Measurements from ENCODE around the gene KRTAP4-3.
"Not testable (repeated sequence)": the region's sequence is repeated elsewhere in the genome, so short reads cannot be mapped to it uniquely, and the experiment has no call there.

KRTAP4-3 gene
- total RNA-seq = 0 reads per million in 2 donors

DNA sequence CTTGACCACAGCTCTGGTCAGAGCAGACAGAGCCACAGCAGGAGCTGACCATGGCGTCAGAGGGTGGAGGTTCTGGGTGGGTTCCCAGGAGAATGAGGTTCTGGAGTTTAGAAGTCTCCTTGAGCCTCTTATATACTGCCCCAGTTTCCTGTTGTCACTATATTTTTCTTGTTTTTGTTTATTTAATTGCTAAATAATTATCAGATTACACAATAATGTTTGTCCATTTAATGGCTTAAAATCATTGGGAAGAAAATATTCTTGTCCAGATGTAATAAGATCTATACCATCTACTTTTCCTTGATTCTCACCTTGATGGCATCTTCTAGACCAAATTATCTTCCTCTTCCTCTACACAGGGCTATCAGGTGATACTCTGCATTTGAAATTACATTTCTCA, at the start of gene KRTAP4-3:
TSS of gene KRTAP4-3 (minus strand) at position 101 of the 400 bp plus-strand sequence. CDS start at position 52, 49 bp downstream.
- no peak for DNase-seq

DNA sequence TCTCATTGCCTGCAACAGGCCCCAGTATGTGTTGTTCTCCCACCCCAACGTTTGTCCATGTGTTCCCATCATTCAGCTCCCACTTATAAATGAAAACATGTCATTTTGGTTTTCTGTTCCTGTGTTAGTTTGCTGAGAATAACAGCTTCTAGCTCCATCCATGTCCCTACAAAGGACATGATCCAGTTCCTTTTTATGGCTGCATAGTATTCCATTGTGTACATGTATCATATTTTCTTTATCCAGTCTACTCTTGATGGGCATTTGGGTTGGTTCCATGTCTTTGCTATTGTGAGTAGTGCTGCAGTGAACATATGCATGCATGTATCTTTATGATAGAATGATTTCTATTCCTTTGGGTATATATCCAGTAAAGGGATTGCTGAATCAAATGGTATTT, 47.7 kb upstream of the KRTAP4-3 start:
- no peak for DNase-seq

DNA sequence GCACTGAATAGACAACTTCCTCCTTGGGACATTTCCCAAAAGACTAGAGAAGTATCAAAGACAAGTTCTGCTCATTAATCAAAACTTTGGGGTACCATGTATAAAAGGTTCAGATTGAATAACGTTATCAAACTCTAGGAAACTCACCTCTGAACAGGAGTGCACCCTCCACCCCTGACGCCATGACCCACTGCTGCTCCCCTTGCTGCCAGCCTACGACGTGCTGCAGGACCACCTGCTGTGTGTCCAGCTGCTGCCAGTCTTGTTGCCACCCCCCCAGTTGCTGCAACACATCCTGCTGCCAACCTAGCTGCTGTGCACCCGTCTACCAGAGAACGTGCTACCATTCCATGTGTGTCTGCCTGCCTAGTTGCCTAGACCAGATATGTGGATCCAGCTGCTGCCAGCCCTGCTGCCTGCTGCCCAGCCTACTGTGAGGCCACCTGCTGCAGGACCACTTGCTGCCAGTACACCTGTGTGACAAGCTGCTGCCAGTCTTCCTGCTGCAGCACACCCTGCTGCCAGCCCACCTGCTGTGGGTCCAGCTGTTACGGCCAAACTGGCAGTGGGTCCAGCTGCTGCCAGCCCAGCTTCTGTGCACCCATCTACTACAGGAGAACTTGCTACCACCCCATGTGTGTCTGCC, 44.6 kb upstream of the KRTAP4-3 start:
- no peak for DNase-seq

DNA sequence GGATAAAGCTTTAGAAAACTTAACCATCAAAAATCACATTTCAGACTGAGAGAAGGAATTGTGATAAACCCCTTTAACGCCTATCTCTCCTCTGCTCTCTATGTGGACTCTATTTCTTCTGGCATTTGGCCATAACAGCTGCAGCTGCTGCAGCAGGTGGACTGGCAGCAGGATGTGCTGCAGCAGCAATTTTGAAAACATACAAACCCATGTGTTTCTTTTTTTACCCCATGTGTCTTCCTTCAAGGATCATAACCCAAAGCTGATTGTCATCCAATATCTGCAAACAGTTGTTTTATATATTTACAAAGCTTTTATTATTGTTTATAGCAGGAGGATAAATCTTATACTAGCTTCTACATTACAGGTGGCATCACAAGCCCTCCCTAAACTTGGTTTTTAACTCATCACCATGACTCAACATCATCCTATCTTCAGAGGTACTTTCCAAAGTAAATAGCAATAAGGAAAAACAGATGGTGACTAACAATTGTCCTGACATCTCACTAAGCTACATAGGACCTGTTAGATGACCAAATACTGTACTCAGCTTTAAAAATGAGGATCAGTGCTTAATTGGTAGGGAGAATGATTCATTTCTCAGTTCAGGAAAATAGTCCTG, 43.9 kb upstream of the KRTAP4-3 start:
- no peak for DNase-seq

DNA sequence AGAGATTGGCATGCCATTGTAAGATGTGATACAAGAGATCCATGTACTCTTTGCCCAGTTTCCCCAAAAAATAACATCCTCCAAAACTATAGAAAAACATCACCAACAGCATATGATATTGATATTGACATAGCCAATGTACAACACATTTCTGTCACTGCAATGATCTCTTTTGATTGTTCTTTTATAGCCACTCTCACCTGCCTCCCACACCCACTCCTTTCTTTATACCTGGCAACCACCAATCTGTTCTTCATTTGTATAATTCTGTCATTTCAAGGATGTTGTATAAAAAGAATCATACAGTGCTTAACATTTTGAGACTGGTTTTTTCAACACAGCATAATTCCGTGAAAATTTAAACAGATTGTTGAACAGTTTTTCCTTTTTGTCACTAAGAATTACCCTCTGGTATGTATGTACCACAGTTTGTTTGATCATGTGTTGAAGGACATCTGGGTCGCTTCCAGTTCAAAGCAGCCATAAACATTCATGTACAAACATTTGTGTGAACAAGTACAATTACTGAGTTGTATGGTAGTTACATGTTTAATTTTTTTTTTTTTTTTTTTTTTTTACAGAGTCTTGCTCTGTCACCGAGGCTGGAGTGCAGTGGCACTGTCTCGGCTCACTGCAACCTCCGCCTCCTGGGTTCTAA, 31.5 kb upstream of the KRTAP4-3 start:
- no peak for DNase-seq

DNA sequence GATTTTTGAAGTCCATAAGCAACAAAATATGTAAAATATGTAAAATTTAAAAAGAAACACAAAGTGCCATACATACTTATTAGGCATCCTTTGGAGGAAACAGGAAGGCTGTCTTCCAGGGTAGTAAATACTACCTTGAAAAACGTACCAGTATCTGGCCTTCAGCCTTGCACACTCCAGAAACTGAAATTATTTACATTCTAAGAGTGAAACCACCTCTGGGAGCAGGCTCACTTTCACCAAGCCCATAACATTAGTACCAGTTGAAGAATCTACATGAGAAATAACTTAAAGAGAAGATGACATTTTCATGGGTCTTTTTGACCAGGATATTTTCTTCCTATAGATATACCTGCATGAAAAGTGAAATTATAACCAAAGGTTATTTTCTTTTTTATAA, 28.0 kb upstream of the KRTAP4-3 start:
- no peak for DNase-seq

DNA sequence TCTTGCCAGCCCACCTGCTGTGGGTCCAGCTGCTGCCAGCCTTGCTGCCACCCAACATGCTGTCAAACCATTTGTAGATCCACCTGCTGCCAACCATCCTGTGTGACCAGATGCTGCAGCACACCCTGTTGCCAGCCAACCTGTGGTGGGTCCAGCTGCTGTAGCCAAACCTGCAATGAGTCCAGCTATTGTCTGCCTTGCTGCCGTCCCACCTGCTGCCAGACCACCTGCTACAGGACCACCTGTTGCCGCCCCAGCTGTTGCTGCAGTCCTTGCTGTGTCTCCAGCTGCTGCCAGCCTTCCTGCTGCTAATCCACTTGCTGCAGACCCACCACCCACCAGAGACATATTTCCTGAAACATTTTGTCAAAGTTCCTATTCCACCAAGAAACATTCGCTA, 22.3 kb upstream of the KRTAP4-3 start:
- DNase-seq = no peak

DNA sequence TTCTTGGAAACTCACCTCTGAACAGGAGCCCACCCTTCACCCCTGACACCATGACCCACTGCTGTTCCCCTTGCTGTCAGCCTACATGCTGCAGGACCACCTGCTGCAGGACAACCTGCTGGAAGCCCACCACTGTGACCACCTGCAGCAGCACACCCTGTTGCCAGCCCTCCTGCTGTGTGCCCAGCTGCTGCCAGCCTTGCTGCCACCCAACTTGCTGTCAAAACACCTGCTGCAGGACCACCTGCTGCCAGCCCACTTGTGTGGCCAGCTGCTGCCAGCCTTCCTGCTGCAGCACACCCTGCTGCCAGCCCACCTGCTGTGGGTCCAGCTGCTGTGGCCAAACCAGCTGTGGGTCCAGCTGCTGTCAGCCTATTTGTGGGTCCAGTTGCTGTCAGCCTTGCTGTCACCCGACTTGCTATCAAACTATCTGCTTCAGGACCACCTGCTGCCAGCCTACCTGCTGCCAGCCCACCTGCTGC, 21.9 kb upstream of the KRTAP4-3 start, which contains the start of gene KRTAP9-1:
TSS of gene KRTAP9-1 (plus strand) at position 51 of the 482 bp plus-strand sequence. CDS start at position 51, 0 bp downstream.
- DNase-seq = not testable (repeated sequence)

DNA sequence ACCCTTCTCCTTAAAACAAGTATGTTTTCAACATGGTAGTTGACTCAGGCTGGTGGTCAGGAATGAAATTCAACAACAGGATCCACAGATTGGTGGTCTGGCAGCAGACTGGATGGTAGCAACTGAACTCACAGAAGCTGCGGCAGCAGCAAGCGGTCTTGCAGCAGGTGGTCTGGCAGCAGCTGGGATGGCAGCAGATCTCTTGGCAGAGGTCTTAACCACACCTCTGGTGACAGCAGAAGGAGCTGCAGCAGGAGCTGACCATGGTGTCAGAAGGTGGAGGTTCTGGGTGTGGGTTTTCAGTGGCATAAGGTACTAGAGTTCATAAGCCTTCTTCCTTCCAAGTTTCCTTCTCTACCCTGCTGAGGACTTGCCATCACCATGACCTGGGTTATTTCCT, 18.9 kb upstream of the KRTAP4-3 start:
- DNase-seq = no peak

DNA sequence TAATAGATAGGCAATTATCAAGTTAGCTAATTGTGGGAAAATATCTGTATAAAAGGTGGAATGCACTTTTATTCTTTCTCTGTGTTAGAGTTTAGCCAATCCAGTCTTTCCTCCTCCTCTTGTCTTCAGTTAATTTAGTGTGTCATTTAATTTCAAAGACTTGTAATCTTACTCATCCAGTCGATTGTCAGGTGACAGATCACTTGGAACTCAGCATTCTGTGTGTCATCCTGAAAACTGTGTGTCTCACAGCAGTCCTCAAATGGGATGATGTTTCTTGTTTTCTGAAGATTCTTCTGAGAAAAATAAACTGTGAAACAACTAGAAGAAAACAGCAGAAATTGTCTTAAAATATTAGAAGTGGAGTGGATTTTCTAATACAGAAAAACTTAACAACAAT, 17.0 kb upstream of the KRTAP4-3 start:
- no peak for DNase-seq

DNA sequence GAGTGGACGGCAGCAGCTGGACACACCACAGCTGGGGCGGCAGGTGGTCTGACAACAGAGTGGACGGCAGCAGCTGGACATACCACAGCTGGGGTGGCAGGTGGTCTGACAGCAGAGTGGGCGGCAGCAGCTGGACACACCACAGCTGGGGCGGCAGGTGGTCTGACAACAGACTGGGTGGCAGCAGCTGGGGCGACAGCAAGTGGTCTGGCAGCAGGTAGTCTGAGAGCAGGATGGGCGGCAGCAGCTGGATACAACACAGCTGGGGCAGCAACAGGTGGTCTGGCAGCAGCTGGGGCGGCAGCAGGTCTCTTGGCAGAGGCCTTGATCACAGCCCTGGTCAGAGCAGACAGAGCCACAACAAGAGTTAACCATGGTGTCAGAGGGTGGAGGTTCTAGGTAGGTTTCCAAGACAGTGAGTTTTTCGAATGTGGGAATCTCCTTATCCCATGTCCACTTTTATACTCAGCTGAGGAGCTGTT, 16.5 kb upstream of the KRTAP4-3 start, which contains the start of gene KRTAP4-1:
TSS of gene KRTAP4-1 (minus strand) at position 432 of the 482 bp plus-strand sequence. CDS start at position 375, 57 bp downstream.
- no peak for DNase-seq

DNA sequence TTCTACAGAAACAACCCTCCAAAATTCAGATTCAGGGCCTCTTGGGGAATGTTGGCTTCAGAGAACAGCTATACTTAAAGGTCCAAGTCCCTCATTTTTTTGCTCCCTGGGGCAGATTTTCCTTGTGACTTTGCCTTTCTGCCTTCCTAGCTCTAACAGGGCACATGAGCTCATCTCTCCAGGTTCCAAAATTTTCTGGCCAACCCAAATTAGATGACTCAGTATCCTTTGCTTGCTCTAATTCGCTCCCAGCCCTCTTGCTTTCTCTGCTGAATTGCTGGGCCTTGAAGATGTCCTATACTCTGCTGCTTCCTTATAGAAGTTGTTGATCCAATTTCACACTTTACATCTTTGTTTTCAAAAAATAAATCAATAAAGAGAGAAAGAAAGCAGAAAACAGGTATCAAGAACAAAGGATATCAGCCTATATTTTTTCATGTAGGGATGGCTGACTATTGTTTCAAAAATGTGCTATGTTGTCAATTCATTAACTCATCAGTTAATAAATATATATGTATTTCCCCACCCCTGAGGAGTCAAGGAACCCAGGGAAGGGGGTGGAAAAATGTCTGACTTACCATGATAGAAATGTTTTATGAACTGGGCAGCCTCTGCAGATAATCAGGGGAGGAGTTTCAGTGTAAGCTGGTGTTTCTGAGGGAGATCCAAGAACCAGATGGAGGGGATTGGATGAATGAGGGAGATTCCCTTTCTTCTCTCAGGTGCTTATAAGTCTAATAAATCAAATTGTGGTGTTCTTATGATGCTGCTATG, 11.0 kb upstream of the KRTAP4-3 start:
- no peak for DNase-seq

DNA sequence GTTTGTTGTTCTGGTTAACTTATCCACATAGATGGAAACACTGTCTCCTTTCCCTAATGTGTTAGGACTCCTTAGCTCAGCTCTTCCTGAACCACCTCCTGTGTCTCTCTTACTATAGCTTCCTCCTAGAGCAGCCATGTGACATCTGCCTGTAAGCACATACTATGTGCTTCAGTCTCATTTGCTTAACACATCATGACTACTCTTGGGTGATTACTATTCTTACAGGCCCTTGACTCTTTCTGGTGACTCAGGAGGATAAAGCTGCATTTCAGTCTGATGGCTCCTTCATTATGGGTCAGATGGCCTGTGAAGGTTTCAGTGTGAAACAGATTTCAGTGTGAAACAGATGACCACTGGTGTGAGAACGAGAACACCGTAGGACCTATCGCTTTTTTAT, 10.3 kb upstream of the KRTAP4-3 start:
- DNase-seq = no peak

DNA sequence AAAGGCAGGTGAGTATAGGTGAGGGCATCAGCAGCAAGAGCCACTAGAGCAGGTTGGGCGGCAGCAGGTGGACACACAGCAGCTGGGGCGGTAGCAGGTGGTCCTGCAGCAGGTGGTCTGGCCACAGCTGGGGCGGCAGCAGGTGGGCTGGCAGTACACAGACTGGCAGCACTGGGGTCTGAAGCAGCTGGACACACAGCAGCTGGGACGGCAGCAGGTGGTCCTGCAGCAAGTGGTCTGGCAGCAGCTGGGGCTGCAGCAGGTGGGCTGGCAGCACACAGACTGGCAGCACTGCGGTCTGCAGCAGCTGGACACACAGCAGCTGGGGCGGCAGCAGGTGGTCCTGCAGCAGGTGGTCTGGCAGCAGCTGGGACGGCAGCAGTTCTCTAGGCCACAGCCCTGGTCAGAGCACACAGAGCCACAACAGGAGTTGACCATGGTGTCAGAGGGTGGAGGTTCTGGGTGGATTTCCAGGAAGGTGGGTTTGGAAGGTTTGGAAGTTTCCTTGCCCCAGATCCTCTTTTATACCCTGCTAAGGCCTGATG, 9.8 kb upstream of the KRTAP4-3 start, which contains the start of gene KRTAP4-2:
TSS of gene KRTAP4-2 (minus strand) at position 495 of the 545 bp plus-strand sequence. CDS start at position 438, 57 bp downstream.
- DNase-seq = no peak

DNA sequence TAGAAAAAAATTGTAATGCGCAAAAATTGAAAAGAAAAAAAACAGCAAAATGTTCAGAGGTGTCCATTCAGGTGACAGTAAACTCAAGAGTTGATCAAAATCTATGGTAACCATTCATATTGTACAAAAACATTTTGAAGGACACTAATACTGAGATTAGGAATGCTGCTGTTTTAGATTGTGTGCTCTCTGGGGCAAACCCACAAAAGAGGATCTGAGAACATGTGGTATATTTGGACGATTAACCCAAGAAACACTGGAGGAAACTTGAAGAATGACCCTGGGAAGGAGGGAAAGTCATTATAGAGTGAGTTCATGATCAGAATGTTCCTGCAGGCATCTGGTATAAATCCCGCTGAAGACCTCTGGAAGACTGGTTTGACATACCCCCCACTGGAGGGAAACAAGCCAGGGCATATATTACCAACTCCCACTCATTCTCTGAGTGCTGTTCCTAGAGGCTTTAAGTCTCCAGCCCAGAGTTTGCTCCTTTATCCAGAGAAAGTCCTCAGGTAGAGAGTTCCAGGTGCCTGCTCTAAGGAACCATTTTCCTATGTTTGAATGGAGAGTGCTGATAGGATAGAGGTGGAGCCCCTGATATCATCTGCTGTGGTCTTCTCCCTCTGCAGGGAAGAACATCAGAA, 8.8 kb upstream of the KRTAP4-3 start:
- DNase-seq = no peak

DNA sequence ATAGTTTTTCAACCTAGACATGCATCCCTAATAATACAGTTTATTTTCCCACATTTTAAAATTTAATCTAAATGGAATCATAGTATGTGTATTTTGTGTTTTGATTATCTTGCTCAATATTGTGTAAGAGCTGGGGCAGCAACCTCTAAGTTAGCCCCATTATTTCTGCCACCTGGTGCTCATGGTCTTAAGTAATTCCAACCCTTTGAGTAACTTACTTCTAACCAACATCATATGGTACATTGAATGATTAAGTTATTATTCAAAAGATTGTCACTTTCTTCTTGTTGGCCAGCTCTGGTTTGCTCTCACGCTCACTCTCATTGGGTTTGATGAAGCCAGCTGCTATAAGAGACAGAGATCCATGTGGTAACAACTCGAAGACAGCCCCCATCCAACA, 3.9 kb upstream of the KRTAP4-3 start:
- DNase-seq = no peak

DNA sequence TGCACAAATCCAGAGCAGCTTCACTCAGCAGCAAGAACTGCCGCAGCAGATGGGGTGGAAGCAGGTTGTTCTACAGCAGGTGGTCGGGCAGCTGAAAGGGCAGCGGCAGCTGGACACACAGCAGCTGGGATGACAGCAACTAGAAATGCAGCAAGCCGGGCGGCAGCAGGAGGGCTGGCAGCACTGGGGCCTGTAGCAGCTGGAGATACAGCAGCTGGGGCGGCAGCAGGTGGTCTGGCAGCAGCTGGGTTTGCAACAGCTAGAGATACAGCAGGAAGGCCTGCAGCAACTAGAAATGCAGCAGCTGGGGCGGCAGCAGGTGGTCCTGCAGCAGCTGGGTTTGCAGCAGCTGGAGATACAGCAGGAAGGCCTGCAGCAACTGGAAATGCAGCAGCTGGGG, 460 bp downstream of the KRTAP4-3 start:
- no peak for DNase-seq

DNA sequence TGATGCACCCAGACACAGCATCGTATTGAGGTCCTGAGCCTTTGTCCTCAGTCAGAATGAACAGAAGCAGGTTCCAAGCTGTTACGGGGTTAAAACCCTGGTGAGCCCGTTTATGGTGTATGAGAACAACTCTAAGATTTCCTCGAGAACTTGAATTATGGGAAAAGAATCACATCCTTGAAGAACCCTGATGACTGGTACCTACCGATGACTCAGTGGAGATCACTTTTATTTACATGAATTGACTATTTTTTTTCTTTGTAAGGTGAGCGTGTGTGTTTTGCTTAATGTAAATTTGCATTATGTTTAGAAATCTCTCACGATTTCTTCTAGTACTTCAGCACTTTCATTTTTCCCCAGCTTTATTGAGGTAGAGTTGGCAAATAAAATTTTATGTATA, 4.2 kb downstream of the KRTAP4-3 start:
- no peak for DNase-seq

DNA sequence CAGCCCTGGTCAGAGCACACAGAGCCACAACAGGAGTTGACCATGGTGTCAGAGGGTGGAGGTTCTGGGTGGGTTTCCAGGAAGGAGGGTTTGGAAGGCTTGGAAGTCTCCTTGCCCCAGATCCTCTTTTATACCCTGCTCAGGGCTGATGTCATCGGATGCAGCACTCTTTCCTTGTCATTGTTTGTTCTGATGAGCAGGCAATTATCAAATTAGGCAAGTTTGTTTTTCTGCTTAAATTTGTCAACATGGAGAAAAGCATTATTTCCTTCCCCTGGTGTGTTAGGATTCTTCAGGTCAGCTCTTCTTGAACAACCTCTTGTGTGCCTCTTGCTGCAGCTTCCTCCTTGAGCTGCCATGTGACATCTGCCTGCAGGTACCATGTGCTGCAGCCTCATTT, 7.4 kb downstream of the KRTAP4-3 start, which contains the start of gene KRTAP4-4:
TSS of gene KRTAP4-4 (minus strand) at position 101 of the 400 bp plus-strand sequence. CDS start at position 44, 57 bp downstream.
- DNase-seq = no peak

DNA sequence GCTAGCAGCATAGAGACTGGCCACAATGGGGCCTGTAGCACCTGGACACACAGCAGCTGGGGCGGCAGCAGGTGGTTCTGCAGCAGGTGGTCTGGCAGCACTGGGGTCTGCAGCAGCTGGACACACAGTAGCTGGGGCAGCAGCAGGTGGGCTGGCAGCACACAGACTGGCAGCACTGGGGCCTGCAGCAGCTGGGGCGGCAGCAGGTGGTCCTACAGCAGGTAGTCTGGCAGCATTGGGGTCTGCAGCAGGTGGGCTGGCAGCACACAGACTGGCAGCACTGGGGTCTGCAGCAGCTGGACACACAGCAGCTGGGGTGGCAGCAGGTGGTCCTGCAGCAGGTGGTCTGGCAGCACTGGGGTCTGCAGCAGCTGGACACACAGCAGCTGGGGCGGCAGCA, 7.8 kb downstream of the KRTAP4-3 start:
- DNase-seq = not testable (repeated sequence)

DNA sequence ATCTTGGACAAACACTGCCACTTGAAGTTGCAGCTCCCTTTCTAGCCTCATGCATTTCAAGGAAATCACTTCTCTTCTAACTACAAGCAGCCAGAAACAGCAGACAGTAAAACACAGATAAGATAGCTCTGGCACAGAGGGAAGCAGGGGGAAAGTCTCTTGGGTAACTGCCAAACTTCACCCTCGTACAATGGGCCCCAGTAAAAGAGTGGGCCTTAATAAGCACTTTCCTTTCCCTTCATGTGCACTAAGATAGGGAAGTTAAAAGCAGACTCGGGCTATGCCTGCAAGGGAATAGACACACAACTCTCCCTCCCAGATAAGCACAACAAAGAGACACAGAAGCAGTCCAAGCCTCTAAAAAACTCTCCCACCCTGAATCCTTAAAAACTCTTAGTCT, 14.2 kb downstream of the KRTAP4-3 start:
- no peak for DNase-seq

DNA sequence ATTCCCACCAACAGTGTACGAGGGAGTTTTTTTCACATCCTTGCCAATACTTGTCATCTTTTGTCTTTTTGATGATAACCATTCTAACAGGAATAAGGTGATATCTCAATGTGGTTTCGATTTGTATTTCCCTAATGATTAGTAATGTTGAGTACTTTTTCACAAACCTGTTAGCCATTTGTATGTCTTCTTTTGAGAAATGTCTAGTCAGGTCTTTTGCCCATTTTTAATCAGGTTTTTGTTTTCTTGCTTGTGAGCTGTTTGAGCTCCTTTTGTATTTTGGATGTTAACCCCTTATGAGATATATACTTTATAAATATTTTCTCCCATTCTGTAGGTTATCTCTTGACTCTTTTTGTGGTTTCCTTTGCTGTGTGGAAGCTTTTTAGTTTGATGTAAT, 16.5 kb downstream of the KRTAP4-3 start:
- DNase-seq = no peak

Data from T-helper 9 cell (primary cell).